ENCODE measurements around the gene KRT20.

GRCh38 chr17:40832840-40833239 is 52.2 kb downstream of the KRT20 start:
- no peak for TF ChIP-seq CTCF (conservative IDR thresholded peaks at IDR 0.05; ENCODE audit: low read depth, low read length)
- no peak for TF ChIP-seq EZH2 (IDR thresholded peaks at IDR 0.05; ENCODE audit: borderline replicate concordance, low read depth, low read length, poor library complexity, severe bottlenecking)
